NCI-H345 treated with DMSO at 0.1 percent for 48 hours (cell line): Measurements from ENCODE around the gene ZNF487.
"Not testable (repeated sequence)": the region's sequence is repeated elsewhere in the genome, so short reads cannot be mapped to it uniquely, and the experiment has no call there.

Experiments
- DNase-seq: peaks from one replicate; lab custom pipeline; 2025; ENCODE audit not compliant: unreplicated experiment; lab: John Stamatoyannopoulos, UW

Gene ZNF487

GRCh38 chr10:43403911-43404703 is 32.8 kb upstream of the ZNF487 start:
- no peak for DNase-seq

- no peak for DNase-seq
Measured at GRCh38 chr10:43404704-43405084, 32.2 kb upstream of the ZNF487 start.

DNA sequence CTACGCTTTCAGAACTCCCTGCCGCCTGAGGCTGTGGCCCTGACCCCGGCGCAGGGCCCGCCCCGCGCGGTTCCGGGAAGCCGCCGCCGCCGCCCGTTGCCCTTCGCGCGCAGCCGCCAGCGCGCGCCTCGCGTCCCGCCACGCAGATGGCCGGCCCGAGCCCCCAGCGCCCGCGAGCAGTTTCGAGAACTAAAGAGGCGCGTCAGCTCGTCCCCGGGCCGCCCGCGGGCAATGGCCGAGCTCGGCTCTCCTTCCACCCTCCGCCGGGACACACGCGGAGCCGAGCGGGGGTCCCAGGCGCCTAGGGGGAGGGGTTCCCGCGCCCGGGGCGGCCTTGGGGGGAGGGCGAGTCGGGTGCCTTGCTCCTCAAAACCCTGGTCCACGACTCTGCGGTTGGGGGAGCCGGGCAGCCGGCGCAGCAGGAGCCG is 29.7 kb upstream of the ZNF487 start:
- no peak for DNase-seq

DNA sequence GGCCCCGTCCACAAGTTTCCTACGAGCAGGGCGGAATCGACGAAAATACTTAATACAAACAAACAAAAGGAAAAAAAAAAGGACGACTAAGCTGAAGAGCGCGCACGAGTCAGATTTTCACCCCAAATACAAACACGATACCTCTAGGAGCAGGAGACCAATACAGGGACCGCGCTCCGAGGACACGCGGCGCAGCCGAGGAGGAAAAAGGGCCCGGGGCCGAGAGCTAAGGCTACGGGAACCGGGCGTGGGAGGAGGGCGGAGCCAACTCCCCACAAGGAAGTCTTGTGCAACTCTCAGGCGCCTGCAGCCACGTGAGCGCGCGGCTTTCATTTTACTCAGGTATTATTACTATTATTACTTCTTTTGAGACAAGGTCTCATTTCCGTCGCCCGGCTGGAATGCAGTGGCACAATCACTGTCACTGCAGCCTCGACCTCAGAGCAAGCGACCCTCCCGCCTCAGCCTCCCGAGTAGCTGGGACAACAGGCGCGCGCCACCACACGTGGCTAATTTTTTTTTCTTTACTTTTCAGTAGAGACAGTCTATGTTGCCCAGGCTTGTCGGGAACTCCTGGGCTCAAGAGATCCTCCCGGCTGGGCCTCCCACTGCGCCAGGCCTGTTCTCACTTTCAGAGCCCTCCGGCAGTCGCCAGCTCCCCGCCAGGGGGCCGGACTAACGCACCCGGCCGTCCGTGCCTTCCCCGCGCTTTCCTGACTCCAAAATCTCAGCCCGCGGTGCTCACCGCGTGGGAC is 29.2 kb upstream of the ZNF487 start:
- peak; percentile 59 for DNase-seq

- no peak for DNase-seq
Measured at GRCh38 chr10:43408331-43408709, 28.6 kb upstream of the ZNF487 start.

DNA sequence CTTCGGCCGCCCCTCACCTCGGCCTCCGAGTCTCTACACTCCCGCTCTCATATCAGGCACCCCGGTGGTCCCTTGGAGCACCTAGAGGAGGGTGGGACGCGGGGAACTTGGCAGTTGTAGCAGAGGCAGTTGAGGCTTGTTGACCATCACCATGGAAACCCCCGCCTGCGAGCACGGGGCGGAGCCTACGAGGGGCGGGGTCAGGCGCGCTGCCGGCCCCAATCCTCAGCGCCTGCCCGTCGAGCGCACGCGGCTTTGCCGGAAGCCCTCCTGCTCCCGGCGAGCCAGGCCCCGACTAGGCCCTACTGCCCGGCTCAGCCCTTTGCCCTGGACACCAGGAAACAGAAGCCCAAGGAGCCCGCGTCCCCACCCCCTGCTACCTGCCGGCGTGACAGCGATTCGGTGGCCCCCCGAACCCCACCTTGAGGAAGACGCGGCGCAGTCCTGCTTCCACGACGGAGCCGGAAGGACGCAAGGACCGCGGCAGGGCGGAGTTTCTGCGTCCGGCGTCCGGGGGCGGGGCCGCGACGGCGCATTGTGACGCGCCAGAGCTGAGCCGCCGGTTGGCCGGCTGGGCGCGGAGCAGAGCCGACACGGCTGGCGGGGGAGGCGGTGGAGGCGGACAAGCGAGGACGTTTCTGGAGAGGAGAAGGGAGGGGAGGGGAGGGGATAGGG is 28.1 kb upstream of the ZNF487 start, which contains the start of gene HNRNPF:
HNRNPF (minus strand) TSS at position 477 of the 675 bp plus-strand sequence. CDS start 21,302 bp downstream, outside the sequence.
- peak; percentile 74 for DNase-seq

GRCh38 chr10:43409385-43410109 is 27.4 kb upstream of the ZNF487 start:
- no peak for DNase-seq

- DNase-seq = no peak
Measured at GRCh38 chr10:43410345-43410744, 26.6 kb upstream of the ZNF487 start.

DNA sequence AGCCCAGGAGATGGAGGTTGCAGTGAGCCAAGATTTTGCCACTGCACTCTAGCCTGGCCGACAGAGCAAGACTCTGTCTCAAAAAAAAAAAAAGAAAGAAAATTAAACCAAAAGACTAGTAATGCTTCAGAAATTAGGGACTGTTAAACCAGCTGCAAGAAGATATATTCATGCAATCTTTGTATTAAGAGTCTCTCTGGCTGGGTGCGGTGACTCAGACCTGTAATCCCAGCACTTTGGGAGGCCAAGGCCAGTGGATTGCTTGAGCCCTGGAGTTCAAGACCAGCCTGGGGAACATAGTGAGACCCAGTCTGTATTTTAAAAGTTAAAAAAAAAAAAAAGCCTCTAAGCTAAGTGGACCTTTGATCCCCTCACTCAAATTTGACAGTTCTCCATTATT is 25.4 kb upstream of the ZNF487 start:
- no peak for DNase-seq

DNA sequence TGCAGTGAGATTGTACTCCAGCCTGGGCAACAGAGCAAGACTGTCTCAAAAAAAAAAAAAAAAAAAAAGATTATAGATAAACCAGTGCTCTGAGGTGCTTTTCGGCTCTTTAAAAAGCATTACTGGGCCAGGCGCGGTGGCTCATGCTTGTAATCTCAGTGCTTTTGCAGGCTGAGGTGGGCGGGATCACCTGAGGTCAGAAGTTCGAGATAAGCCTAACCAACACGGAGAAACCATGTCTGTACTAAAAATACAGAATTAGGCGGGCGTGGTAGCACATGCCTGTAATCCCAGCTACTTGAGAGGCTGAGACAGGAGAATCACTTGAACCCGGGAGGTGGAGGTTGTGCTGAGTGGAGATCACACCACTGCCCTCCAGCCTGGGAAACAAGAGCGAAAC is 21.4 kb upstream of the ZNF487 start:
- no peak for DNase-seq

DNA sequence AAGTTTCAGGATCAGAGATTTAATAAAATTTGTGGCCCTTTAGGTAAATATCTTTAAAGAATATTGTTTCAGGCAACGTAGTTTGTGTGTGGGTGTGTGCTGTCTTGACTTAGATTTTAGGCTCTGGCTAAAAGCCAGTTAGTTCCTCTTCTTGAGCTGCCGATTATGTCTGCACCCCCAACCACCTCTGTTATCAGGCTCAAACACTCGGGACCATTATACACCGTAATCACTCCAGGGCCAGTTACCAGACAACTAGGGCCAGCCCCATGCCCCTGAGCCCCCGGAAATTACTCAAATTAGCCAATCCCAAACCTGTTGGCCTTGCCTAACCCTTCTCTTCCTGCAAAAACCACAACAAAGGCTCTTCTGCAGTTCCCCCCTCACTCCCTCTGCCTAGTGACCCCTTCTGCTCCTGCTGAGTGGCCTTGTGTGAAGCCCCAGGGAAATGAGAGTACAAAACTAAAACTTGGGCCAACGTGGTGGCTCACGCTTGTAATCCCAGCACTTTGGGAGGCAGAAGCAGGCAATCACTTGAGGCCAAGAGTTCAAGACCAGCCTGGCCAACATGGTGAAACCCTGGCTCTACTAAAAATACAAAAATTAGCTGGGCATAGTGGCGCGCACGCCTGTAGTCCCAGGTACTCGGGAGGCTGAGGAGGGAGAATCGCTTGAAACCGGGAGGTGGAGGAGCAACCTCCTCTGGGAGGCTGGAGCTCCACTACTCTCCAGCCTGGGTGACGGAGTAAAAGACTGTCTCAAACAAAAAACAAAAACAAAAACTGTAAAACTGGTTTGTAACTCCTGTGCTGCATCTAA is 18.8 kb upstream of the ZNF487 start:
- no peak for DNase-seq

DNA sequence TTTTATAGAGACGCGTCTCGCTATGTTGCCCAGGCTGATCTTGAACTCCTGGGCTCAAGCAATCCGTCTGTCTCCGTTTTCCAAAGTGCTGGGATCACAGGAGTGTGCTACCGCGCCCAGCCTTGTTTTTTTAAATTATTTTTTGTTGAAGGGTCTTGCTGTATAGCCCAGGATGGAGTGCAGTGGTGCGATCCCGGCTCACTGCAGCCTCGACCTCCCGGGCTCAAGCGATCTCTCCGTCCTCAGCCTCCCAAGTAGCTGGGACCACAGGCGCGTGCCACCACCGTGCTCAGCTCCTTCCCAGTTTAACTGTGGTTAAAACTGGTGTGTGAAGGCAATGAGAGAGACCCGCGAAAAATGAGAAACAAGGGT is 16.9 kb upstream of the ZNF487 start:
- no peak for DNase-seq

DNA sequence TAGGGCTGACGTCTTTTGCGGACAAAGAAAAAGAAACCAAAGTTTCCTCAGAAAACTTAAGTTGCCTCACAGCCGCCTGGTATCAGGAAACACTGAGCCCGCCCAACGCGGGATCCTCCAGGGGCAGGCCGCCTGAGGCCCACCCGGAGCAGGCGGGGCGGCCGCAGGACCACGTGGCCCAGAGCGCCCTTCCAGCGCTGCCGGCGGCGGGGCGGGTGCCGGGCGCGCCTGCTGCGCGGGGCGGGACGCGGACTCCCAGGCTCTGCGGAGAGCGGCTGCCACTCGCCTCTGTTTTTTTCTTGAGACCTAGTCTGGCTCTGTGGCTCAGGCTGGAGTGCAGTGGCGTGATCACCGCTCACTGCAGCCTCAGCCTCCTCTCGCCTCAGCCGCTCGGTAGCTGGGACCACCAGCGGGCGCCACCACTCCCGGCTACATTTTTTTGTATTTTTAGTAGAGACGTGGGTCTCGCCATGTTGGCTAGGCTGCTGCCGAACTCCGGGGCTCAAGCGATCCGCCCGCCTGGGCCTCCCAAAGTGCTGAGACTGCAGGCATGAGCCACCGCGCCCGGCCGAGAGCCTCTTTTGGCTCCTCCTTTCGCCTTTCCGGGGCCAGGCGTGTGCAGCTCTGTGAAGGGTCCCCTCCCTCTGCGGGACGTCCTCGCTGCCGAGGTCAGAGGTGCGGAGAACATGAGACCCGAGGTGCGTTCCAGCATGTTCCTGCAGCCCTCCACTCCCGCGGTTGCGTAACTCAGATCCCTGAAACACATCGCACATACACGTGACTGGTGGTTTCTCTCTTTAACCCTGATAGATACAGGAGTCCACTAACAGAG is 16.3 kb upstream of the ZNF487 start:
- peak; percentile 30 for DNase-seq

DNA sequence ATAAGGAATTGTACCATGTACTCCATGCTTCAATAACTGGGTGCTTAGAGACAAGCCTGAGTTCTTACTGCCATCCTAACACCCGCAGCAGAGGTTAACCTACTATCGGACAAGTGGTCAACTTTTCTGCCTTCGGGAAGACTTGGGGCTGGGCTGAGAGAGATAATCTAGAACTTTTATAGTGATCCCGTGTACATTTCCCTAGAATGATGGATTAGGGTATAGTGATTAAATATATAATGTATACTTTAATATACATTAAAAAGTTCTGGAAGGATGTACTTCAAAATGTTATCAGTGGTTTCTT is 15.8 kb upstream of the ZNF487 start:
- no peak for DNase-seq

DNA sequence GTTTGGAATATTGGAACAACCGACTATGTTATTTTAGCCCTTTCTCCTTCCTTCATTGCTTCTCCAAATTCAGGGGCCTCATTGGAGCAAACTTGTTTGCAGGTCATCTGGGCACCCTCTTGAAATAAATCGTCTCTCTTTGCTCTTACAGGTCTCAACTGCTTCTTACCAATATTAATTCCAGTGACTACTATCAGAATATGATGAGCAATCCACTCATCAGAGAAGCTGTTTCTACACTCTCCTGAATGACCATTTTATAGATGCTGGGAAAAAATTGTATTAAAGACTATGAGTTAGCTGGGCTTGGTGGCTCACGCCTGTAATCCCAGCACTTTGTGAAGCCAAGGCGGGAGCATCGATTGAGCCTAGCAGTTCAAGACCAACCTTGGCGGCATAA is 15.4 kb upstream of the ZNF487 start:
- no peak for DNase-seq

DNA sequence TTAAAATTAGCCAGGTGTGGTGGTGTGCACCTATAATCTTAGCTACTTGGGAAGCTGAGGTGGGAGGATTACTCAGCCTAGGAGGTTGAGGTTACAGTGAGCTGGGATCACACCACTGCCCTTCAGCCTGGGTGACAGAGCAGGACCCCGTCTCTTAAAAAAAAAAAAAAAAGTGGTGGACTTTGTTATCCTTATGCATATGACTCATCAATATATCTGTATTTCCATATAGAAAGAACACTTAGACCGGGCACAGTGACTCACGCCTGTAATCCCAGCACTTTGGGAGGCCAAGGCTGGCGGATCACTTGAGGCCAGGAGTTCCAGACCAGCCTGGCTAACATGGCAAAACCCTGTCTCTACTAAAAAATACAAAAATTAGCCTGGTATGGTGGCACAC is 15.0 kb upstream of the ZNF487 start:
- DNase-seq = not testable (repeated sequence)

GRCh38 chr10:43424416-43424815 is 12.5 kb upstream of the ZNF487 start:
- no peak for DNase-seq

DNA sequence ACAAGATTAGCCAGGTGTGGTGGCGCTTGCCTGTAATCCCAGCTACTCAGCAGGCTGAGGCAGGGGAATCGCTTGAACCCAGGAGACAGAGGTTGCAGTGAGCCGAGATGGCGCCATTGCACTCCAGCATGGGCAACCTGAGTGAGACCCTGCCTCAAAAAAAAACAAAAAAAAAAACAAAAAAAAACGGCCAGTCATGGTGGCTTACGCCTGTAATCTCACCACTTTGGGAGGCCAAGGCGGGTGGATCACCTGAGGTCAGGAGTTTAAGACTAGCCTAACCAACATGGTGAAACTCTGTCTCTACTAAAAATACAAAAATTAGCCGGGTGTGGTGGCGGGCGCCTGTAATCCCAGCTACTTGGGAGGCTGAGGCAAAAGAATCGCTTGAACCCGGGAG is 10.4 kb upstream of the ZNF487 start:
- not testable (repeated sequence) for DNase-seq

DNA sequence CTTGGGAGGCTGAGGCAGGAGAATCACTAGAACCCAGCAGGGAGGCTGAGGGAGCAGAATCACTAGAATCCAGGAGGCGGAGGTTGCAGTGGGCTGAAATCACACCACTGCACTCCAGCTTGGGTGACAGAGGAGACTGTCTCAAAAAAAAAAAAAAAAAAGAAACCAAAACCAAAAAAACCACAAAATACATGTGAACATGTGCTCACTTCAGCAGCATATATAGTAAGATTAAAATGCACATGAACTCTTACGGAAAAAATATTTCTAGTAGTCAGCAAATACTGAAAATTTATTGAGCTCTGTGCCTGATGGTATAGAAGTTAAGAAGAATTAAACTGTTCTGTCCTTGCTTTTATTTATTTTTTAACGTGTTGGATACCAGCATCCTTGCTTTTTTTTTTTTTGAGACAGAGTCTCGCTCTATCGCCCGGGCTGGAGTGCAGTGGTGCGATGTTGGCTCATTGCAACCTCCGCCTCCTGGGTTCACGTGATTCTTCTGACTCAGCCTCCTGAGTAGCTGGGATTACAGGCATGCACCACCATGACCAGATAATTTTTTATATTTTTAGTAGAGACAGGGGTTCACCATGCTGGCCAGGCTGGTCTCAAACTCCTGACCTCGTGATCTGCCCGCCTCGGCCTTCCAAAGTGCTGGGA is 9.6 kb upstream of the ZNF487 start:
- no peak for DNase-seq
